DND-41 (cell line): ENCODE measurements around the gene VWA3B.

Experiments used
- CTCF ChIP-seq: IDR thresholded peaks from 2 replicates; pipeline ENCODE4 v1.5.1; 2012; ENCODE audit warnings: borderline replicate concordance, low read length, moderate library complexity, mild to moderate bottlenecking; ENCODE audit not compliant: poor library complexity, severe bottlenecking; ENCODE audit errors: extremely low read depth
- EZH2 ChIP-seq: IDR thresholded peaks from 3 replicates; pipeline ENCODE4 v1.6.1; 2012; ENCODE audit warnings: borderline replicate concordance, low read depth, mild to moderate bottlenecking, moderate library complexity, low read length, inconsistent platforms; ENCODE audit not compliant: severe bottlenecking

- TF ChIP-seq EZH2, result no peak
- no peak for TF ChIP-seq CTCF
These were observed 132.2 kb downstream of the VWA3B start for GRCh38 chr2:98219152-98219551.
